ENCODE measurements around the gene RABEP2. TPM values are rescaled to one million over a fixed set of nuclear protein-coding genes. Genes with fewer than 3 reads are reported as not detected.

Gene RABEP2
- total and polyA plus RNA-seq, 9 donors, result 0.32 to 14.8 (median 11.3) TPM

DNA sequence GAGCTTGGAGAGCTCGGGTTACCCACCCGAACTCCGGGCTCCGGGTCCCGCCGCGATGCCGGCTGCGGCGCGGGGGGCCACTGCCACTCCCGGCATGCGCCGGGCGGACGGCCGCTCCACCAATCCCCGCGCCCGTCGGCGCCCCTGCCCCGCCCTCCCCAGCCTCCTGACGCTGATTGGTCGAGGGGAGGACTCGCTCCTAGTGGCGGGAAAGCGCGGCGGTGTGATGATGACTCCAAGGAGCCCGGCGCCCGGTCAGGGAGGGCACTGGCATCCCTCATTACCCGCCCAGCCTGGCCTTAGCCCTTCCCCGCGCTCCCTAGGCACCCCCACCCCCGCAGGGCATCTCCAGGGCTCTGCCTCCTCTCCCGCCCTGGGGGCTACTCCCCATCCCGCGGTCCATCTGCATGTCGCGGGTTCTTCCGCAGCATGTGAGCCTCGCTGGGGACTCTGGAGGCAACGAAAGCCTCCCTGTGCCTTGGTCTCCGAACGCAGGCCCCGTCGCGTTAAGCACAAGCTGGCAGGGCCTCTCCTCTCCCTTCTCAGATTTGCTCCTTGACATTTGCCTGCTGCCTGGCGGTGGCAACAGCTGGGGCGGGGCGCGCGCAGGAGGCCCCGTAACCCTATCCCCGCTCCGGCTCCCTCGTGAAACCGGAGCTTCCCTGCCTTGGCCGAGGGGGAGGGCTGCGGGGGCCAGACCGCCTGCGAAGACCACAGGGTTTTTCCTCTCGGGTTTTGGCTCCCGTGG lies 45.0 kb downstream of the RABEP2 start:
- H3K4me3 ChIP-seq, result peak overlapping the region; percentile 63
- no peaks in the 10 kb centered on the region for H3K36me3 ChIP-seq
- peak; percentile 80 to 90 (median 87) for DNase-seq
- H3K27ac ChIP-seq, result no peak overlapping the region
- no peak for TF ChIP-seq EP300 (IDR thresholded peaks at IDR 0.05)
- no peak for TF ChIP-seq POLR2A (IDR thresholded peaks at IDR 0.05)
- TF ChIP-seq, protein P1, sequence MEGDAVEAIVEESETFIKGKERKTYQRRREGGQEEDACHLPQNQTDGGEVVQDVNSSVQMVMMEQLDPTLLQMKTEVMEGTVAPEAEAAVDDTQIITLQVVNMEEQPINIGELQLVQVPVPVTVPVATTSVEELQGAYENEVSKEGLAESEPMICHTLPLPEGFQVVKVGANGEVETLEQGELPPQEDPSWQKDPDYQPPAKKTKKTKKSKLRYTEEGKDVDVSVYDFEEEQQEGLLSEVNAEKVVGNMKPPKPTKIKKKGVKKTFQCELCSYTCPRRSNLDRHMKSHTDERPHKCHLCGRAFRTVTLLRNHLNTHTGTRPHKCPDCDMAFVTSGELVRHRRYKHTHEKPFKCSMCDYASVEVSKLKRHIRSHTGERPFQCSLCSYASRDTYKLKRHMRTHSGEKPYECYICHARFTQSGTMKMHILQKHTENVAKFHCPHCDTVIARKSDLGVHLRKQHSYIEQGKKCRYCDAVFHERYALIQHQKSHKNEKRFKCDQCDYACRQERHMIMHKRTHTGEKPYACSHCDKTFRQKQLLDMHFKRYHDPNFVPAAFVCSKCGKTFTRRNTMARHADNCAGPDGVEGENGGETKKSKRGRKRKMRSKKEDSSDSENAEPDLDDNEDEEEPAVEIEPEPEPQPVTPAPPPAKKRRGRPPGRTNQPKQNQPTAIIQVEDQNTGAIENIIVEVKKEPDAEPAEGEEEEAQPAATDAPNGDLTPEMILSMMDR (IDR thresholded peaks at IDR 0.05), result peak in 1 of 3 donors; percentile 47
- H3K4me1 ChIP-seq (ENCODE audit: insufficient read depth), result peaks cover 7% of the 10 kb centered on the region
- intact Hi-C loops (cut with DNase I), result loop anchor here in 1 of 4 donors (5.0 kb wide), 1 partner anchor 53 kb away; no protein-coding TSS in a partner anchor
- no peaks in the 10 kb centered on the region for H3K27me3 ChIP-seq
- WGBS, 3 donors, result 0 to 2% (median 1%) methylated on average over 39 to 66 of the region's 66 CpGs
- no peaks in the 10 kb centered on the region for H3K9me3 ChIP-seq

GRCh38 chr16:28879261-28879840 lies 45.7 kb downstream of the RABEP2 start:
- WGBS, 3 donors, result 0 to 1% (median 0%) methylated on average over 26 to 27 of the region's 27 CpGs
- intact Hi-C loops (cut with DNase I), result loop anchor here in 1 of 4 donors (5.0 kb wide), 1 partner anchor 52 kb away; no protein-coding TSS in a partner anchor
- no peak overlapping the region for H3K27ac ChIP-seq

DNA sequence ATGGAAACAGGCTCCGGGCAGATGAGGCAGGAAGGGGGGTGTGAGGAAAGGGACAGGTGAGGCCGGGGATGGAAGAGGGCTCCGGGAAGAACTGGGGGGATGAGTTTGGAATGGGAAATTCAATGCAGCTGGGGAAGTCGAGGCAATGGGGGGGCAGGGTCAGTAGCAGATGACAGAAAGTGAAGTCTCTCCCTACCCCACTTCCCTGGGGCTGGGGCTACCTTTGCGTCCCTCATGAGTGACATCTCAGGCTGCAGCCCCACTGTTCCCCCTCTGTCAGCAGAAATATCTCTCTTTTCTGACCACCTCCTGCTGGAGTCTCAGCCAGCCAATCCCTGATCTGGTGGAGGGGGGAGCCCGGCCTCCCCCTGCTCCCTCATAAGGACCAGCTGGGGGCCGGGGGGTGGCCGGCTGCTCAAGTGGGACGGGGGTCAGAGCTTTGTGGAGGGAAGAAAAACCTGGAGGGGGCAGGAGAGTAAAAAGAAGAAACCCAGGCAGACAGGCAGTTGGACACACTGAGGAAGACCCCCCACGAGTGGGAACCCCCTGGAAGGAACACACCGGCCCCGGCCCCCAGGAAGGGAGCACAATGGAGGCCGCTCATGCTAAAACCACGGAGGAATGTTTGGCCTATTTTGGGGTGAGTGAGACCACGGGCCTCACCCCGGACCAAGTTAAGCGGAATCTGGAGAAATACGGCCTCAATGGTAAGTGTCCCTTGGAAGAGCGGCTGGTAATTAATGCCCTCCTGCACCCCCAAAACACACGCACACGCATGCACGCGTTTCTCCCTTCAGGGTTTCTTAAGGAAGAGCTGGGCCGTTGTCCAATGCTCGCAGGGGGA lies 46.7 kb downstream of the RABEP2 start, which contains the start of gene ATP2A1:
Gene ATP2A1, plus strand, starts transcription at position 406 of the 844 bp plus-strand sequence. Its CDS starts 184 bp downstream, at position 590.
- H3K36me3 ChIP-seq, result no peaks in the 10 kb centered on the region
- no peaks in the 10 kb centered on the region for H3K27me3 ChIP-seq
- no peak within 1 kb of the TSS for H3K27ac ChIP-seq
- peak within 1 kb of the TSS; percentile 63 for H3K4me3 ChIP-seq
- DNase-seq, result no peak
- H3K9me3 ChIP-seq, result no peaks in the 10 kb centered on the region
- intact Hi-C loops (cut with DNase I), result loop anchor here in 1 of 4 donors (5.0 kb wide), 1 partner anchor 51 kb away; no protein-coding TSS in a partner anchor
- TF ChIP-seq POLR2A (IDR thresholded peaks at IDR 0.05) (no peak), EP300 (IDR thresholded peaks at IDR 0.05) (no peak)
- TF ChIP-seq, protein P1 (IDR thresholded peaks at IDR 0.05), result no peak
- H3K4me1 ChIP-seq (ENCODE audit: insufficient read depth), result peaks cover 7% of the 10 kb centered on the region
- 54 to 62% (median 55%) methylated on average over 25 of the region's 25 CpGs for WGBS, 3 donors

More at GRCh38 chr16:28879261-28879840, 45.7 kb downstream of the RABEP2 start:
- peak overlapping the region; percentile 63 for H3K4me3 ChIP-seq
- TF ChIP-seq, protein P1 (IDR thresholded peaks at IDR 0.05), result no peak
- TF ChIP-seq POLR2A (IDR thresholded peaks at IDR 0.05) (no peak), EP300 (IDR thresholded peaks at IDR 0.05) (no peak)
- no peaks in the 10 kb centered on the region for H3K9me3 ChIP-seq
- peaks cover 7% of the 10 kb centered on the region for H3K4me1 ChIP-seq (ENCODE audit: insufficient read depth)
- no peaks in the 10 kb centered on the region for H3K27me3 ChIP-seq
- no peak for DNase-seq
- no peaks in the 10 kb centered on the region for H3K36me3 ChIP-seq

DNA sequence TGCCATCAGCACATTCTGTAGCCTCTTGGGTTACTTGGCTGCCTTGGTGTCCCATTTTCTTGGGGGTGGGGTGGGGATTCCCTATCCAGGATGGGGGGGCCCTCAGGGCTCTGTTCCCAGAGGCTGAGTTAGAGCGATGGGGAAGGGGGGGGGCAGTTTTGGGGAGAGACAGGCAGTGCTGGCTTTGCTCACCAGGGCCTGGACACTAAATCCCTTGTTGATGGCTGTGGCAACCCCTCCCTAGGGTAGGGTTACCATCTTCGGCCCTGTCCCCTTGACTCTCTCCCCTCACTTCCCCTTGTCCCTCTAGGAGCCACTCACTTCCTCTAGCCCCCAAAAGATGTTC lies 47.4 kb downstream of the RABEP2 start:
- Histone ChIP-seq H3K36me3 (no peaks in the 10 kb centered on the region), H3K27ac (no peak overlapping the region), H3K9me3 (no peaks in the 10 kb centered on the region), H3K4me3 (no peak overlapping the region), H3K27me3 (no peaks in the 10 kb centered on the region), H3K4me1 (ENCODE audit: insufficient read depth) (peaks cover 7% of the 10 kb centered on the region)
- TF ChIP-seq POLR2A (IDR thresholded peaks at IDR 0.05) (no peak), EP300 (IDR thresholded peaks at IDR 0.05) (no peak)
- TF ChIP-seq, protein P1 (IDR thresholded peaks at IDR 0.05), result no peak
- intact Hi-C loops (cut with DNase I), result loop anchor here in 1 of 4 donors (5.0 kb wide), 1 partner anchor 50 kb away; no protein-coding TSS in a partner anchor
- WGBS, 3 donors, result 45 to 67% (median 56%) methylated on average over 2 of the region's 2 CpGs
- DNase-seq, result no peak

Data from ovary (tissue), 9 donors.